Left ventricle myocardium inferior (tissue), 1 donor: ENCODE results near the gene ZNF358. TPM values are rescaled to one million over a fixed set of nuclear protein-coding genes. Genes with fewer than 3 reads are reported as not detected.

ENCODE experiments used
- DNase-seq: peaks from one replicate; pipeline ENCODE4 v3.0.0-alpha.2; 2020
- H3K27ac ChIP-seq: fragments of 200-600 bp; replicated peaks from 2 replicates; pipeline ENCODE4 v1.8.0; 2021
- H3K27me3 ChIP-seq: fragments of 200-600 bp; 2 replicates; pipeline ENCODE4 v1.8.0; 2021; ENCODE audit warnings: low read depth
- H3K36me3 ChIP-seq: fragments of 200-600 bp; 2 replicates; pipeline ENCODE4 v1.8.0; 2021
- H3K4me1 ChIP-seq: fragments of 200-600 bp; 2 replicates; pipeline ENCODE4 v1.8.0; 2021
- H3K4me3 ChIP-seq: fragments of 200-600 bp; 2 replicates; pipeline ENCODE4 v1.8.0; 2021; ENCODE audit warnings: mild to moderate bottlenecking, moderate library complexity
- H3K9me3 ChIP-seq: fragments of 200-600 bp; replicated peaks from 2 replicates; pipeline ENCODE4 v1.8.0; 2021
- CTCF ChIP-seq: fragments of 200-600 bp; IDR thresholded peaks from 2 replicates; pipeline ENCODE4 v1.8.0; 2021; ENCODE audit warnings: antibody characterized with exemption, mild to moderate bottlenecking, borderline replicate concordance
- intact Hi-C: fragments of 100-400 bp; cut with micrococcal nuclease; formaldehyde crosslinking; loops from one replicate; pipeline ENCODE4 v1.11.0; 2022
- total RNA-seq: library from RNA; stranded (reverse); fragmentation: NEBNext Ultra II Directional; extraction: Animal tissue kit (Norgen Biotek cat#: 25700); gene quantifications from one replicate; pipeline ENCODE4 v1.2.1, GENCODE V29; 2021
- donor health status: DM: no; HTN: yes; CAD: no; lungs with severe emphysema.

The ZNF358 gene
- total RNA-seq, 1 donor from 2014 or later: 88.5 TPM

GRCh38 chr19:7549429-7550148 lies 33.7 kb downstream of the ZNF358 start:
- intact Hi-C loops: no loop called here
- Histone ChIP-seq H3K4me3 (no peak overlapping the region), H3K4me1 (peaks cover 3% of the 10 kb centered on the region), H3K27ac (no peak overlapping the region), H3K9me3 (no peaks in the 10 kb centered on the region), H3K36me3 (peaks cover 30% of the 10 kb centered on the region), H3K27me3 (no peaks in the 10 kb centered on the region)
- no peak for TF ChIP-seq CTCF
- DNase-seq: no peak

GRCh38 chr19:7550169-7550770 lies 34.4 kb downstream of the ZNF358 start:
- Histone ChIP-seq H3K27ac (no peak overlapping the region), H3K4me1 (peaks cover 3% of the 10 kb centered on the region), H3K36me3 (peaks cover 32% of the 10 kb centered on the region), H3K4me3 (no peak overlapping the region), H3K27me3 (no peaks in the 10 kb centered on the region), H3K9me3 (no peaks in the 10 kb centered on the region)
- no peak for TF ChIP-seq CTCF
- intact Hi-C loops: no loop called here
- DNase-seq: no peak

- no peaks in the 10 kb centered on the region for H3K9me3 ChIP-seq
- peak overlapping the region; percentile 46 for H3K27ac ChIP-seq
- peak overlapping the region; percentile 60 for H3K4me3 ChIP-seq
- H3K4me1 ChIP-seq: peaks cover 3% of the 10 kb centered on the region
- DNase-seq: peak; percentile 62
- intact Hi-C loops: no loop called here
- H3K36me3 ChIP-seq: peaks cover 40% of the 10 kb centered on the region
- H3K27me3 ChIP-seq: no peaks in the 10 kb centered on the region
- no peak for TF ChIP-seq CTCF
These were observed 35.3 kb downstream of the ZNF358 start for GRCh38 chr19:7550987-7551761.

- Histone ChIP-seq H3K4me3 (no peak overlapping the region), H3K27me3 (no peaks in the 10 kb centered on the region), H3K36me3 (peaks cover 56% of the 10 kb centered on the region), H3K4me1 (peaks cover 3% of the 10 kb centered on the region), H3K27ac (no peak overlapping the region), H3K9me3 (no peaks in the 10 kb centered on the region)
- intact Hi-C loops: no loop called here
- TF ChIP-seq CTCF: no peak
- DNase-seq: no peak
These were observed 36.9 kb downstream of the ZNF358 start for GRCh38 chr19:7552781-7553180.

- intact Hi-C loops: no loop called here
- Histone ChIP-seq H3K36me3 (peaks cover 74% of the 10 kb centered on the region), H3K27me3 (no peaks in the 10 kb centered on the region), H3K9me3 (no peaks in the 10 kb centered on the region), H3K4me1 (peaks cover 3% of the 10 kb centered on the region), H3K27ac (no peak overlapping the region), H3K4me3 (no peak overlapping the region)
- TF ChIP-seq CTCF: no peak
- DNase-seq: no peak
These were observed 38.7 kb downstream of the ZNF358 start for GRCh38 chr19:7554565-7554964.
